K562 (cell line): ENCODE data around the gene CNKSR3.

Experiments
- CC2D1A ChIP-seq: fragments of 450-650 bp; IDR thresholded peaks from 2 replicates; pipeline ENCODE4 v1.6.1; 2017; ENCODE audit warnings: mild to moderate bottlenecking
- DPF2 ChIP-seq: fragments of 450-650 bp; IDR thresholded peaks from 2 replicates; pipeline ENCODE4 v1.6.1; 2016
- FOSL1 ChIP-seq: fragments of 200-800 bp; sonication (Bioruptor generic); conservative IDR thresholded peaks from 2 replicates; pipeline ENCODE4 v1.6.1; 2016; ENCODE audit warnings: missing genetic modification characterization, missing compliant biosample characterization
- JUN ChIP-seq, 2 experiments: sonication (generic) in 1 of 2; formaldehyde crosslinking in 1 of 2; IDR thresholded peaks; 2 replicates each; pipeline versions ENCODE4 v1.6.1 to v1.8.0; 2012 to 2022; ENCODE audit warnings: borderline replicate concordance in 2 of 2, mild to moderate bottlenecking in 2 of 2, improper control_type of control experiment in 1 of 2, low read depth in 1 of 2, low read length in 1 of 2, missing genetic modification reagents in 1 of 2
- MYC ChIP-seq, 2 experiments: fragments of 250-450 bp in 1 of 2; sonication (Bioruptor Pico) in 1 of 2; IDR thresholded peaks; 2 replicates each; pipeline versions ENCODE4 v1.5.1 to v1.6.1; 2012 to 2021; ENCODE audit warnings: low read depth in 2 of 2, borderline replicate concordance in 1 of 2, improper control_type of control experiment in 1 of 2, low read length in 1 of 2, mild to moderate bottlenecking in 1 of 2, moderate library complexity in 1 of 2
- RFX5 ChIP-seq: IDR thresholded peaks from 2 replicates; pipeline ENCODE4 v1.6.1; 2011; ENCODE audit warnings: low read depth, mild to moderate bottlenecking, improper control_type of control experiment, low read length
- SREBF2 ChIP-seq: sonication (generic); formaldehyde crosslinking; IDR thresholded peaks from 2 replicates; pipeline ENCODE4 v1.4.0; 2020; ENCODE audit warnings: mild to moderate bottlenecking, missing genetic modification reagents
- ZBED1 ChIP-seq: IDR thresholded peaks from 2 replicates; pipeline ENCODE4 v1.6.1; 2014
- ZNF384 ChIP-seq: IDR thresholded peaks from 2 replicates; pipeline ENCODE4 v1.6.1; 2012; ENCODE audit warnings: low read depth, low read length, improper control_type of control experiment
- ZNF584 ChIP-seq: fragments of 200-800 bp; sonication (Bioruptor generic); IDR thresholded peaks from 2 replicates; pipeline ENCODE4 v1.6.1; 2016; ENCODE audit warnings: low read depth, mild to moderate bottlenecking, missing genetic modification characterization, missing compliant biosample characterization
- ZNF764 ChIP-seq: fragments of 250-450 bp; sonication (Bioruptor Pico); IDR thresholded peaks from 2 replicates; pipeline ENCODE4 v1.4.0; 2020; ENCODE audit warnings: low read depth, mild to moderate bottlenecking, moderate library complexity
- TF ChIP-seq, protein P1 (sequence below): fragments of 250-450 bp; sonication (Bioruptor Pico); IDR thresholded peaks from 2 replicates; pipeline ENCODE4 v1.5.0; 2020; ENCODE audit warnings: mild to moderate bottlenecking, borderline replicate concordance
- TF ChIP-seq, protein P2 (sequence below), 3 experiments: IDR thresholded peaks in 2 of 3; conservative IDR thresholded peaks in 1 of 3; 2 replicates each; pipeline ENCODE4 v1.5.1; 2011 to 2012; ENCODE audit warnings: low read length in 3 of 3, mild to moderate bottlenecking in 3 of 3, control low read depth in 2 of 3, improper control_type of control experiment in 1 of 3, inconsistent platforms in 1 of 3, low read depth in 1 of 3, mixed read lengths in 1 of 3, moderate library complexity in 1 of 3; ENCODE audit not compliant: insufficient read depth in 2 of 3
- TF ChIP-seq, protein P3 (sequence below): IDR thresholded peaks from 2 replicates; pipeline ENCODE4 v1.6.1; 2012; ENCODE audit warnings: low read depth, low read length, improper control_type of control experiment, borderline replicate concordance

DNA sequence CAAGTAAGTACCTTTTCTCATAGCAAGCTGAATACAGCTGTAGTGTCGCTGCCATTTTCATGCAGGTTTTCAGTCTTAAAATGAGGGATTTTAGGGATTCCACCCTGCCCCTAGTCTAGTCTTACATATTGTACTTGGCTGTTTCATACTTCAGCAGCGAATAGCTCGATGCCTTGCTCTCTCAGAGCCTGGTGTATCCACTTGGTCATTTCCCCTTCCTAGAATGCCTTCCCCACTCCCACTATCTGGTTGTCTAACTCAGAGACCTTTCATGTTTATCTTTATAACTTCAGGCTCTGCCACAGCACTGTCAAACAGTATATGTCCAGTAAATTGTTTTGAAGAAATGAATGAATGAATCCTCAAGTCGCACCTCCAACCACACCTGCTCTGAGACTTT is 132.8 kb downstream of the CNKSR3 start:
- TF ChIP-seq, protein P1, sequence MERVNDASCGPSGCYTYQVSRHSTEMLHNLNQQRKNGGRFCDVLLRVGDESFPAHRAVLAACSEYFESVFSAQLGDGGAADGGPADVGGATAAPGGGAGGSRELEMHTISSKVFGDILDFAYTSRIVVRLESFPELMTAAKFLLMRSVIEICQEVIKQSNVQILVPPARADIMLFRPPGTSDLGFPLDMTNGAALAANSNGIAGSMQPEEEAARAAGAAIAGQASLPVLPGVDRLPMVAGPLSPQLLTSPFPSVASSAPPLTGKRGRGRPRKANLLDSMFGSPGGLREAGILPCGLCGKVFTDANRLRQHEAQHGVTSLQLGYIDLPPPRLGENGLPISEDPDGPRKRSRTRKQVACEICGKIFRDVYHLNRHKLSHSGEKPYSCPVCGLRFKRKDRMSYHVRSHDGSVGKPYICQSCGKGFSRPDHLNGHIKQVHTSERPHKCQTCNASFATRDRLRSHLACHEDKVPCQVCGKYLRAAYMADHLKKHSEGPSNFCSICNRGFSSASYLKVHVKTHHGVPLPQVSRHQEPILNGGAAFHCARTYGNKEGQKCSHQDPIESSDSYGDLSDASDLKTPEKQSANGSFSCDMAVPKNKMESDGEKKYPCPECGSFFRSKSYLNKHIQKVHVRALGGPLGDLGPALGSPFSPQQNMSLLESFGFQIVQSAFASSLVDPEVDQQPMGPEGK (CRISPR knock-in tag), result no peak
- TF ChIP-seq, protein P2, sequence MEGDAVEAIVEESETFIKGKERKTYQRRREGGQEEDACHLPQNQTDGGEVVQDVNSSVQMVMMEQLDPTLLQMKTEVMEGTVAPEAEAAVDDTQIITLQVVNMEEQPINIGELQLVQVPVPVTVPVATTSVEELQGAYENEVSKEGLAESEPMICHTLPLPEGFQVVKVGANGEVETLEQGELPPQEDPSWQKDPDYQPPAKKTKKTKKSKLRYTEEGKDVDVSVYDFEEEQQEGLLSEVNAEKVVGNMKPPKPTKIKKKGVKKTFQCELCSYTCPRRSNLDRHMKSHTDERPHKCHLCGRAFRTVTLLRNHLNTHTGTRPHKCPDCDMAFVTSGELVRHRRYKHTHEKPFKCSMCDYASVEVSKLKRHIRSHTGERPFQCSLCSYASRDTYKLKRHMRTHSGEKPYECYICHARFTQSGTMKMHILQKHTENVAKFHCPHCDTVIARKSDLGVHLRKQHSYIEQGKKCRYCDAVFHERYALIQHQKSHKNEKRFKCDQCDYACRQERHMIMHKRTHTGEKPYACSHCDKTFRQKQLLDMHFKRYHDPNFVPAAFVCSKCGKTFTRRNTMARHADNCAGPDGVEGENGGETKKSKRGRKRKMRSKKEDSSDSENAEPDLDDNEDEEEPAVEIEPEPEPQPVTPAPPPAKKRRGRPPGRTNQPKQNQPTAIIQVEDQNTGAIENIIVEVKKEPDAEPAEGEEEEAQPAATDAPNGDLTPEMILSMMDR (IDR thresholded peaks at IDR 0.05 in 2 of 3, conservative IDR thresholded peaks at IDR 0.05 in 1 of 3; ENCODE audit: insufficient read depth in 2 of 3, low read depth in 1 of 3, low read length in 3 of 3), result no peak
- TF ChIP-seq DPF2 (no peak), FOSL1 (no peak), MYC (IDR thresholded peaks at IDR 0.05; ENCODE audit: low read depth, low read length) (no peak), MYC (CRISPR knock-in tag; IDR thresholded peaks at IDR 0.05; ENCODE audit: borderline replicate concordance, low read depth) (no peak), JUN (IDR thresholded peaks at IDR 0.05; ENCODE audit: borderline replicate concordance, low read depth, low read length) (no peak), JUN (CRISPR knock-in tag; IDR thresholded peaks at IDR 0.05; ENCODE audit: borderline replicate concordance) (no peak), ZNF584 (no peak), RFX5 (no peak), ZBED1 (no peak), ZNF764 (no peak), ZNF384 (no peak), SREBF2 (CRISPR knock-in tag) (no peak), CC2D1A (no peak)
- TF ChIP-seq, protein P3, sequence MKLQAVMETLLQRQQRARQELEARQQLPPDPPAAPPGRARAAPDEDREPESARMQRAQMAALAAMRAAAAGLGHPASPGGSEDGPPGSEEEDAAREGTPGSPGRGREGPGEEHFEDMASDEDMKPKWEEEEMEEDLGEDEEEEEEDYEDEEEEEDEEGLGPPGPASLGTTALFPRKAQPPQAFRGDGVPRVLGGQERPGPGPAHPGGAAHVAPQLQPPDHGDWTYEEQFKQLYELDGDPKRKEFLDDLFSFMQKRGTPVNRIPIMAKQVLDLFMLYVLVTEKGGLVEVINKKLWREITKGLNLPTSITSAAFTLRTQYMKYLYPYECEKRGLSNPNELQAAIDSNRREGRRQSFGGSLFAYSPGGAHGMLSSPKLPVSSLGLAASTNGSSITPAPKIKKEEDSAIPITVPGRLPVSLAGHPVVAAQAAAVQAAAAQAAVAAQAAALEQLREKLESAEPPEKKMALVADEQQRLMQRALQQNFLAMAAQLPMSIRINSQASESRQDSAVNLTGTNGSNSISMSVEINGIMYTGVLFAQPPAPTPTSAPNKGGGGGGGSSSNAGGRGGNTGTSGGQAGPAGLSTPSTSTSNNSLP, result no peak
